Adipocyte (in vitro differentiated cells): Measurements from ENCODE around the gene SUGCT.
"Not testable (repeated sequence)": the region's sequence is repeated elsewhere in the genome, so short reads cannot be mapped to it uniquely, and the experiment has no call there.

Source experiments
- DNase-seq: peaks from one replicate; pipeline ENCODE4 v3.0.0-alpha.2; 2015; ENCODE audit warnings: low read depth
- H3K27me3 ChIP-seq: replicated peaks from 2 replicates; pipeline ENCODE4 v1.7.0; 2013; ENCODE audit warnings: mild to moderate bottlenecking, low read length, moderate library complexity; ENCODE audit not compliant: control insufficient read depth, insufficient read depth
- H3K36me3 ChIP-seq: 2 replicates; pipeline ENCODE4 v1.7.0; 2013; ENCODE audit warnings: low read length, mild to moderate bottlenecking, moderate library complexity; ENCODE audit not compliant: control insufficient read depth, insufficient read depth, severe bottlenecking
- H3K4me1 ChIP-seq: 2 replicates; pipeline ENCODE4 v1.7.0; 2013; ENCODE audit warnings: mild to moderate bottlenecking, low read length, moderate library complexity; ENCODE audit not compliant: control insufficient read depth, insufficient read depth
- H3K4me3 ChIP-seq: 2 replicates; pipeline ENCODE4 v1.7.0; 2013; ENCODE audit warnings: mild to moderate bottlenecking, low read length, moderate library complexity
- H3K9ac ChIP-seq: 2 replicates; pipeline ENCODE4 v1.7.0; 2013; ENCODE audit warnings: mild to moderate bottlenecking, low read length, moderate library complexity
- H3K9me3 ChIP-seq: 2 replicates; pipeline ENCODE4 v1.7.0; 2013; ENCODE audit warnings: mild to moderate bottlenecking, low read length, moderate library complexity; ENCODE audit not compliant: control insufficient read depth

Gene SUGCT

GRCh38 chr7:40583667-40584444 lies 449.1 kb downstream of the SUGCT start:
- Histone ChIP-seq H3K9ac (no peak overlapping the region), H3K36me3 (no peaks in the 10 kb centered on the region)
- DNase-seq, result no peak

GRCh38 chr7:40584667-40585433 lies 450.0 kb downstream of the SUGCT start:
- Histone ChIP-seq H3K9ac (no peak overlapping the region), H3K9me3 (no peaks in the 10 kb centered on the region), H3K4me1 (peaks cover 18% of the 10 kb centered on the region), H3K4me3 (no peak overlapping the region), H3K27me3 (no peaks in the 10 kb centered on the region), H3K36me3 (no peaks in the 10 kb centered on the region)
- no peak for DNase-seq

More at GRCh38 chr7:40583667-40584444, 449.1 kb downstream of the SUGCT start:
- Histone ChIP-seq H3K4me1 (peaks cover 28% of the 10 kb centered on the region), H3K9me3 (no peaks in the 10 kb centered on the region), H3K4me3 (no peak overlapping the region), H3K27me3 (no peaks in the 10 kb centered on the region)

DNA sequence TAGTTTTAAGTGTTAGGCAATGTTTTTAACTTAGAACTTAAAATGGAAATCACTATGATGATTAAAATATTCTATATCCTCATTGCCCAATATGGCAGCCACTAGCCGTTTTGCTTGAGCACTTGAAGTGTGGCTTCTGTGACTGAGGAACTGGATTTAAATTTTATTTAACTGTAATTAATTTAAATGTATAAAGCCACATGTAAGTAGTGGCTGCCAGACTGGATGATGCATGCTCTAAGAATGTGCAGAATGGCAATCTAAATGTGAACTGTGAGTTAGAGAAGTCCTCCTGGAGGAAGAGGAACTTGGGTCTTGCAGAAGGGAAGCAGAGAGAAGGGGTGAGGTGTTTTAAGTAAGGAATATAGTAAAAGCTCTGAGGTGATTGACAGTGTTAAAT lies 451.4 kb downstream of the SUGCT start:
- H3K4me3 ChIP-seq, result no peak overlapping the region
- H3K36me3 ChIP-seq, result no peaks in the 10 kb centered on the region
- peaks cover 6% of the 10 kb centered on the region for H3K4me1 ChIP-seq
- H3K27me3 ChIP-seq, result no peaks in the 10 kb centered on the region
- no peak overlapping the region for H3K9ac ChIP-seq
- peak; percentile 64 for DNase-seq
- peaks cover 8% of the 10 kb centered on the region for H3K9me3 ChIP-seq

- peaks cover 6% of the 10 kb centered on the region for H3K4me1 ChIP-seq
- no peak for DNase-seq
- H3K9ac ChIP-seq, result no peak overlapping the region
- no peaks in the 10 kb centered on the region for H3K27me3 ChIP-seq
- H3K36me3 ChIP-seq, result no peaks in the 10 kb centered on the region
- peaks cover 8% of the 10 kb centered on the region for H3K9me3 ChIP-seq
- H3K4me3 ChIP-seq, result no peak overlapping the region
Observed at GRCh38 chr7:40587419-40587818, 452.6 kb downstream of the SUGCT start.

- Histone ChIP-seq H3K9ac (no peak overlapping the region), H3K36me3 (no peaks in the 10 kb centered on the region)
Observed at GRCh38 chr7:40595129-40595528, 460.3 kb downstream of the SUGCT start.

GRCh38 chr7:40595832-40596231 lies 461.0 kb downstream of the SUGCT start:
- Histone ChIP-seq H3K36me3 (no peaks in the 10 kb centered on the region), H3K9me3 (peaks cover 3% of the 10 kb centered on the region), H3K9ac (no peak overlapping the region), H3K27me3 (no peaks in the 10 kb centered on the region), H3K4me1 (no peaks in the 10 kb centered on the region), H3K4me3 (no peak overlapping the region)
- no peak for DNase-seq

More at GRCh38 chr7:40595129-40595528, 460.3 kb downstream of the SUGCT start:
- Histone ChIP-seq H3K4me3 (no peak overlapping the region), H3K27me3 (no peaks in the 10 kb centered on the region), H3K4me1 (no peaks in the 10 kb centered on the region), H3K9me3 (peaks cover 8% of the 10 kb centered on the region)
- DNase-seq, result no peak

GRCh38 chr7:40597517-40597916 lies 462.7 kb downstream of the SUGCT start:
- no peaks in the 10 kb centered on the region for H3K9me3 ChIP-seq
- H3K9ac ChIP-seq, result no peak overlapping the region
- no peaks in the 10 kb centered on the region for H3K36me3 ChIP-seq
- DNase-seq, result no peak
- H3K4me3 ChIP-seq, result no peak overlapping the region
- H3K27me3 ChIP-seq, result no peaks in the 10 kb centered on the region
- H3K4me1 ChIP-seq, result no peaks in the 10 kb centered on the region

DNA sequence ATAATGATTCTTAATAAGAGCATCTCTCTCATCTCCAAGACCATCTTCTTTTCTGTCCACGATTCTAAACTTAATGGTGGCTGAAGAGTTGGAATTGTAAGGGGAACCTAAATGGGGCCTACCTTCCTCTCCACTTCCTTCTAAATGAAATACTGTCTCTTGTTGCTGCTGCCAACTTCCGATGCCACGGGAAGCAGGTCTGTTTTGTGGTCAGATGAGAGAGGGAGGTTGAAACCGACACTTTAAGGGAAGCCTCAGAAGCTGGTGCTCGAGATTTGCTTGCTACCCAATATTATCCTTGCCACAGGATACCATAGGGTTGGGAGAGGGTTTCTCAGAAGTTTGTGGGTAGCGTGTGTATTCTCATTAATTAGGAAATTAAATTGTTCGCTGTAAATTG lies 464.1 kb downstream of the SUGCT start:
- H3K4me1 ChIP-seq, result no peaks in the 10 kb centered on the region
- no peak for DNase-seq

GRCh38 chr7:40599836-40600235 lies 465.0 kb downstream of the SUGCT start:
- Histone ChIP-seq H3K4me3 (no peak overlapping the region), H3K36me3 (no peaks in the 10 kb centered on the region), H3K4me1 (peaks cover 2% of the 10 kb centered on the region), H3K27me3 (no peaks in the 10 kb centered on the region), H3K9ac (no peak overlapping the region), H3K9me3 (no peaks in the 10 kb centered on the region)
- DNase-seq, result no peak

More for the DNA sequence above, 464.1 kb downstream of the SUGCT start:
- Histone ChIP-seq H3K9ac (no peak overlapping the region), H3K27me3 (no peaks in the 10 kb centered on the region), H3K4me3 (no peak overlapping the region), H3K9me3 (no peaks in the 10 kb centered on the region), H3K36me3 (no peaks in the 10 kb centered on the region)

- not testable (repeated sequence) for DNase-seq, H3K9me3 ChIP-seq, H3K4me3 ChIP-seq, H3K9ac ChIP-seq, H3K27me3 ChIP-seq, H3K36me3 ChIP-seq, H3K4me1 ChIP-seq
Observed at GRCh38 chr7:40602351-40602750, 467.5 kb downstream of the SUGCT start.

- peaks cover 2% of the 10 kb centered on the region for H3K4me1 ChIP-seq
- no peak overlapping the region for H3K9ac ChIP-seq
- no peak overlapping the region for H3K4me3 ChIP-seq
- no peaks in the 10 kb centered on the region for H3K27me3 ChIP-seq
- H3K9me3 ChIP-seq, result no peaks in the 10 kb centered on the region
- DNase-seq, result no peak
- no peaks in the 10 kb centered on the region for H3K36me3 ChIP-seq
Observed at GRCh38 chr7:40604601-40605438, 470.0 kb downstream of the SUGCT start.
